ACHN (cell line): ENCODE results near the gene ITPR3.
A peak's percentile ranks its signal among the peaks of the same experiment; 100 is the strongest.
"Not testable (repeated sequence)": the region's sequence is repeated elsewhere in the genome, so short reads cannot be mapped to it uniquely, and the experiment has no call there.

Experiments
- DNase-seq: peaks from one replicate; pipeline ENCODE4 v3.0.0-alpha.2; 2015
- in situ Hi-C: cut with HindIII; loops from 2 replicates; pipeline ENCODE4 v1.10.0; 2017; ENCODE audit warnings: low sequenced_read_pairs, low pct_ligation_motif_present, low pct_unique_long_range_greater_than_20kb

ITPR3 gene

GRCh38 chr6:33631521-33631920 lies 10.4 kb downstream of the ITPR3 start:
- in situ Hi-C loops, DNase-seq: not testable (repeated sequence)

GRCh38 chr6:33631971-33632557 lies 10.9 kb downstream of the ITPR3 start:
- in situ Hi-C loops, result no loop called here
- no peak for DNase-seq

GRCh38 chr6:33632558-33633039 lies 11.5 kb downstream of the ITPR3 start:
- in situ Hi-C loops, result no loop called here
- DNase-seq, result peak; percentile 67

DNA sequence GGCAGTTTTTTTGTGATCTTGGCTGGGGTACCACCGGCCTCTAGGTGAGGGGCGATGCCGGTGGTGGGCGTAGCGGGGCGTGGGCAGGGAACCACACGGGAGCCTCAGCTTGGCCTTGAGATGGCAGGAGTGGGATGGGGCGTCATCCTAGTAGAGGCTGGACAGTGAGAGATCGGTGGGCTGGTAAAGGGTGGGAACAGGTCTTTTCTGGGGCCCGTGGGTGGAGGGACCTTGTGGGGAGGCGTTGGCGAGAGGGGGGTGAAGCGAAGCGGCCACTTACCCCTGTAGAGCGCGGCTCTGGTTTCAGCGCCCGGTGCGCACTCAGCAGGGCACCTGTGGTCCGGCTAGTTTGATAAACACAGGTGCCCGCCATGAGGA lies 12.0 kb downstream of the ITPR3 start:
- in situ Hi-C loops, result no loop called here
- no peak for DNase-seq

- peak; percentile 73 for DNase-seq
- in situ Hi-C loops, result no loop called here
Observed at GRCh38 chr6:33633462-33634158, 12.5 kb downstream of the ITPR3 start.

DNA sequence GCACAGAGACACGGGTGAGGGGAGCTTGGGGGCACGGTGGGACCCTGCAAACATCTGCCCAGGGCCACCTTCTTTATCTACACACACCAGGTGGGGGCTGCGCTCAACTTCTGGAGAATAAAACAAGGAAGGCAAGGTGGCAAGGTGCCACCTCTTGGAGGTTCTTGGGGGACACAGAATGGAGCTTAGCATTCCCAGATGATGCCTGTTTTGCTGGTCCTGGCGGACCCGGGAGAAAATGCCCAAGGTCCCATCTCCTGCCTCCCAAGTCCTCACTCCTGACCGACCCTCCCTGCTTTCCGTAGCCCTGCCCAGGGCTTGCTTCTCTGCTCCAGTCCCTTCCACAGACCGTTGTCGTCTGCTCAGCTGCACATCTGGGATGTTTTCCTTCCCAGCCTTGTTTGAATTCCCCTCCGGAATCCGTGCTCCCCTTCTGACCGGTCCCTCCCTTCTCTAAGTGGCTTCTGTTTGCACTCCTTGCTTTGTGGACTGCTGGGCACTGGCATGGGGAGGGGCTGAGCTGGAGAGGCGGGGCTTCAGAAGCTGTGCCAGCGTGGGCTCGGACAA lies 13.1 kb downstream of the ITPR3 start:
- in situ Hi-C loops, result no loop called here
- DNase-seq, result no peak

DNA sequence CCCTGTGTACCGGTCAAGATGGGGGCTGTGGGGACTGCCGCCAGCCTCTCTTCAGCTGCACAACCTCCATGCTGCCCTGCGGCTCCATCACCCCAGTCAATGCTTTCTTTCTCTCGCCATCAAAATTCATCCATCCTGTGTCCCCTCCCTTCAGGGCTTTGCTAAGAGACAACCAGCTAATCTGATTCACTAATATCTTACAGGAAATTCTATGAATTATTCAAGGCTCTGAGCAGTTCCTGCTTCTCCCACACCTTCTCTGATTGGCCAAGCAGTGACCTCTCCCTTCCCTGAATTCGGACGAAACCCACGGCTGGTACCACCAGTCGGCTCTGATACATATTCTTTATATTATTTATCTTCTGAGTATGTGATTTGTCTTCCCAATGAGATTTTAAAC lies 13.8 kb downstream of the ITPR3 start:
- in situ Hi-C loops, result no loop called here
- DNase-seq, result no peak

DNA sequence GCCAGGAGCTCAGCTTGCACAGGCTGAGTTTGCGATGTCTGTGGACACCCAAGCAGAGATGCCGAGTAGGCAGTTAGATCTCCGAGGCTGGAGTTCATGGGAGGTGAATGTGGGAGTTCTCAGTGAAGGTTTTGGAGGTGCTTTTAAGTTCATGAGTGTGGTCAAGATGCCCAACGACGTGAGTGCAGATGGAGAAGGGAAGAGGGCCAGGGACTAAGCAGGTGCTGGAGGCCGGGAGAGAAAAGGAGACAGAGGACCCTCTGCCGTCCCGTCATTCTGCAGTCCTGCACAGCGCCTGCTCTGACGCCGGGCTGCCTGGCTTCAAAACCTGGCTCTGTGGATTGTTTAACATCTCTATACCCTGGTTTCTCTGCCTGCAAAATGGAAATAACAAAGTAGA lies 15.5 kb downstream of the ITPR3 start:
- DNase-seq, result no peak
- in situ Hi-C loops, result no loop called here

DNA sequence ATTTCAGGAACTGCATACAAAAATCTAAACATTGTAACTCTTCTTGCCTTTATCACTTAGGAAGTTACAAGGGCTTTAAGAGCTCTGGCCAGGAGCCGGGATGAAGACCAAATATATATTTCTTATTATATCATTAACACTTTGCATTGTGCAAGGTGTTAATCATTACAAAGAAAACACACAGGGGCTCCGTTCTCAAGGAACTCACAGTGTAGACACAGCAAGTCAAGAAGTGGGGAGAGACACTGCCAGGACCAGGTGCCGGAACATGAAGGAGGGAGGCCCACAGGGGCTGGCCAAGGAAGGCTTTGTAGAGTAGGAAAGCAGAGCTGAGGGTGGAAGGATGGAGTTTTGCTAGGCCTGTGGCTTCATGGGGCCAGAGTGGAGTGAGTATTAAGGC lies 17.4 kb downstream of the ITPR3 start:
- no peak for DNase-seq
- in situ Hi-C loops, result no loop called here

DNA sequence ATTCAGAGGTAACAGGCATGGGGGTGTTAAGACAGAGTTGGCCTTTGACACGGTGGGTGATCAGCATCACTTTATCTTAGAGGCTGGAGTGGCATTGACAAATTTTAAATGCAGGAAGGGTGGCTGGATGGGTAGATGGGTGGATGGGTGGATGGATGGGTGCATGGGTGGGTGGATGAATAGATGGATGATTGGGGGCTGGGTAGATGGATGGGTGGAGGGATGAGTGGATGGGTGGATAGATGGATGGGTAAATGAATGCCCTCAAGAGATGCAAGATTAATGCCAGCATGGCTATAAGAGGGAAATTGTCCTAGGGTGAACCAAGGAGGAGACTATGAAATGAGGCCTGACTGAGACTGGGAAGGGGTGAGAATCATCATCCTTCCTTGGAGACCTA lies 18.4 kb downstream of the ITPR3 start:
- DNase-seq, result no peak
- in situ Hi-C loops, result no loop called here

GRCh38 chr6:33640361-33640760 lies 19.2 kb downstream of the ITPR3 start:
- no peak for DNase-seq
- in situ Hi-C loops, result no loop called here

GRCh38 chr6:33641144-33641543 lies 20.0 kb downstream of the ITPR3 start:
- no peak for DNase-seq
- in situ Hi-C loops, result no loop called here

DNA sequence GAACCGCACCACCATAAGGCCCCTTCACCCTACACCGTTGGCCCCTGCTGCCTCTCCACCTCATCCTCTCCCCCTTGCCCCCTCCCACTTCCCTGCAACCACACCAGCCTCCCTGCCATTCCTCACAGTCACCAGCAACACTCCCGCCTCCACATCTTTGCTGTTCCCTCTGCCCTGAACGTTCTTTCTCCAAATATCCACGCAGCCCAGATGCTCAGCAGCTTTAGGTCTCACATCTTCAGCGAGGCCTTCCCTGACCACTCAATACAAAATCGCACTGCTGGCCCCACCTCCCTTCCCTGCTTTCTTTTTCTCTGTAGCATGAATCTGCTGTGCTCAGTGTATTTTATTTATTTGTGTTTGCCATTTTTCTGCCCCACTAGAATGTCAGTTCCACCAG lies 20.5 kb downstream of the ITPR3 start:
- DNase-seq, result no peak
- in situ Hi-C loops, result no loop called here

GRCh38 chr6:33642897-33643296 lies 21.8 kb downstream of the ITPR3 start:
- in situ Hi-C loops, result no loop called here
- DNase-seq, result no peak

GRCh38 chr6:33651403-33651802 lies 30.3 kb downstream of the ITPR3 start:
- in situ Hi-C loops, result no loop called here
- DNase-seq, result no peak

DNA sequence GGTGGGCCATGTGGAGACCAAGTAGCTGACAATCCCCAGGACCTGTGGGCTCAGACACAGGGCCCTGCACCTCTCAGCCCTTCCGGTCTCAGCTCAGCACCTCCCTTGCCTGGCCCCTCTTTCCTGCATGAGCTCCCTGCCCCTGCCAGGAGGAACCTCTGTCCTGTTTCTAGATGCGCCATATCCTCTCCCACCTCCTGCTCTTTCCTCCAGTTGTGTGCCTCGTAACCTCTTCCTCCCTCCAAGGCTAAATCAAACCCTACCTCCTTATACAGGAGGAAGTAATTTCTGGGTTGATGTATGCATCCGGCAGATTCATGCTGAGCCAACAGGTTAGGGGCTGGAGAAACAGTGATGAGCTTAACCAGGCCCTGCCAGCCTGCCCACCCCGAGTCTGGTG lies 30.9 kb downstream of the ITPR3 start:
- in situ Hi-C loops, result no loop called here
- no peak for DNase-seq

- no peak for DNase-seq
- in situ Hi-C loops, result no loop called here
Observed at GRCh38 chr6:33654831-33655554, 33.9 kb downstream of the ITPR3 start.

GRCh38 chr6:33656844-33657243 lies 35.7 kb downstream of the ITPR3 start:
- in situ Hi-C loops, result no loop called here
- no peak for DNase-seq

DNA sequence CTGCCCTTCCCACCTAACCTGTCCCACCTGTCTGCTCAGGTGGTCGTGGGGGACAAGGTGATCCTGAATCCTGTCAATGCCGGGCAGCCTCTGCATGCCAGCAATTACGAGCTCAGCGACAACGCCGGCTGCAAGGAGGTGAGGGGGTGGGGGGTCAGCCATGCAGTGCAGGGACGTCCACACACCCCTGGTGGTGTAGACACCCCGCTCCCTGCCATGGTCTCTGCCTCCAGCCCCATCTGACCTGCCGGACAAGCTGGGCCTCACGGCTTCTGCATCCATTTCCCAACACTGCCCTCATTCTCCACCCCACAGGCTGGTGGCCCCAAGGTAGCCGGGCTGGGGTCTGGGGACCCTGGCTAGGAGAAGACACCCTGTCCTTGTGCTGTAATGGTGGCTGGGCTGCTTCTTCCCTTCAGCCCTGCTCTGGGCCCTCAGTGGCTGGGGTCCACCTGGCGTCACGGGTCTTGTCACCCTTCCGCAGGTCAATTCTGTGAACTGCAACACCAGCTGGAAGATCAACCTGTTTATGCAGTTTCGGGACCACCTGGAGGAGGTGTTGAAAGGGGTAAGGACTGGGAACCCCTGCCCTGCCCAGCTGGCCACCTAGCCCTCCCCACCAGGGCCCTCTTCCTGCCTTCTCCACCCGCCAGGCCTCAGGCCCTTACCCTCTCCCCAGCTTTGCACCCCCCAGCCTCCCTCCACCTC lies 38.0 kb downstream of the ITPR3 start:
- DNase-seq, result no peak
- in situ Hi-C loops, result no loop called here
